ENCODE data around the gene ZBTB18. TPM values are rescaled to one million over a fixed set of nuclear protein-coding genes. Genes with fewer than 3 reads are reported as not detected.

ZBTB18 gene
- total RNA-seq, 2 experiments from 2014 or later, result 9.9 to 18.9 TPM

- no peaks in the 10 kb centered on the region for H3K36me3 ChIP-seq (ENCODE audit: insufficient read depth, low read length)
- DNase-seq (ENCODE audit: low spot score), result no peak
- H3K4me3 ChIP-seq (ENCODE audit: low read depth, low read length, poor library complexity, severe bottlenecking), result no peak overlapping the region
- ChIA-PET POLR2A (interaction anchor here (0.6 to 1.0 kb wide), 2 partner anchors 18 to 43 kb away, joined by 3 read pairs; no protein-coding TSS in a partner anchor), CTCF (ENCODE audit: unreplicated experiment) (no interaction called here)
- TF ChIP-seq CTCF (conservative IDR thresholded peaks at IDR 0.05; ENCODE audit: low read length), result no peak
- TF ChIP-seq EZH2phosphoT487 (IDR thresholded peaks at IDR 0.05; ENCODE audit: borderline replicate concordance, low read depth, low read length), result no peak
- no peaks in the 10 kb centered on the region for H3K4me1 ChIP-seq (ENCODE audit: insufficient read depth, low read length, poor library complexity, severe bottlenecking)
- no peaks in the 10 kb centered on the region for H3K9me3 ChIP-seq (ENCODE audit: low read length)
- H3K27ac ChIP-seq (ENCODE audit: low read depth, low read length, poor library complexity, severe bottlenecking), result no peak overlapping the region
- H3K79me2 ChIP-seq (ENCODE audit: insufficient read depth, low read depth, low read length), result no peaks in the 10 kb centered on the region
- H3K4me2 ChIP-seq (ENCODE audit: low read length), result no peak overlapping the region
- no peak overlapping the region for H2AFZ ChIP-seq (ENCODE audit: low read length)
- no TSS peak for BruUV-seq (replicated peaks)
- intact Hi-C loops (cut with micrococcal nuclease; ENCODE audit: unreplicated experiment), result no loop called here
- no peaks in the 10 kb centered on the region for H3K9me2 ChIP-seq (ENCODE audit: insufficient read depth, low read length)
- no peaks in the 10 kb centered on the region for H4K20me1 ChIP-seq (ENCODE audit: insufficient read depth, low read length)
Measured at GRCh38 chr1:244063498-244063897, 12.4 kb downstream of the ZBTB18 start.

- BruUV-seq (replicated peaks), result no TSS peak
- no peaks in the 10 kb centered on the region for H3K79me2 ChIP-seq (ENCODE audit: insufficient read depth, low read depth, low read length)
- ChIA-PET CTCF (ENCODE audit: unreplicated experiment) (no interaction called here), POLR2A (no interaction called here)
- H3K9me2 ChIP-seq (ENCODE audit: insufficient read depth, low read length), result no peaks in the 10 kb centered on the region
- no peaks in the 10 kb centered on the region for H4K20me1 ChIP-seq (ENCODE audit: insufficient read depth, low read length)
- H3K36me3 ChIP-seq (ENCODE audit: insufficient read depth, low read length), result no peaks in the 10 kb centered on the region
- DNase-seq (ENCODE audit: low spot score), result no peak
- no peak overlapping the region for H2AFZ ChIP-seq (ENCODE audit: low read length)
- no peak overlapping the region for H3K4me2 ChIP-seq (ENCODE audit: low read length)
- no peak overlapping the region for H3K27ac ChIP-seq (ENCODE audit: low read depth, low read length, poor library complexity, severe bottlenecking)
- no peaks in the 10 kb centered on the region for H3K4me1 ChIP-seq (ENCODE audit: insufficient read depth, low read length, poor library complexity, severe bottlenecking)
- no peaks in the 10 kb centered on the region for H3K9me3 ChIP-seq (ENCODE audit: low read length)
- H3K4me3 ChIP-seq (ENCODE audit: low read depth, low read length, poor library complexity, severe bottlenecking), result no peak overlapping the region
- no peak for TF ChIP-seq EZH2phosphoT487 (IDR thresholded peaks at IDR 0.05; ENCODE audit: borderline replicate concordance, low read depth, low read length)
- no peak for TF ChIP-seq CTCF (conservative IDR thresholded peaks at IDR 0.05; ENCODE audit: low read length)
- intact Hi-C loops (cut with micrococcal nuclease; ENCODE audit: unreplicated experiment), result no loop called here
Measured at GRCh38 chr1:244064621-244065020, 13.5 kb downstream of the ZBTB18 start.

DNA sequence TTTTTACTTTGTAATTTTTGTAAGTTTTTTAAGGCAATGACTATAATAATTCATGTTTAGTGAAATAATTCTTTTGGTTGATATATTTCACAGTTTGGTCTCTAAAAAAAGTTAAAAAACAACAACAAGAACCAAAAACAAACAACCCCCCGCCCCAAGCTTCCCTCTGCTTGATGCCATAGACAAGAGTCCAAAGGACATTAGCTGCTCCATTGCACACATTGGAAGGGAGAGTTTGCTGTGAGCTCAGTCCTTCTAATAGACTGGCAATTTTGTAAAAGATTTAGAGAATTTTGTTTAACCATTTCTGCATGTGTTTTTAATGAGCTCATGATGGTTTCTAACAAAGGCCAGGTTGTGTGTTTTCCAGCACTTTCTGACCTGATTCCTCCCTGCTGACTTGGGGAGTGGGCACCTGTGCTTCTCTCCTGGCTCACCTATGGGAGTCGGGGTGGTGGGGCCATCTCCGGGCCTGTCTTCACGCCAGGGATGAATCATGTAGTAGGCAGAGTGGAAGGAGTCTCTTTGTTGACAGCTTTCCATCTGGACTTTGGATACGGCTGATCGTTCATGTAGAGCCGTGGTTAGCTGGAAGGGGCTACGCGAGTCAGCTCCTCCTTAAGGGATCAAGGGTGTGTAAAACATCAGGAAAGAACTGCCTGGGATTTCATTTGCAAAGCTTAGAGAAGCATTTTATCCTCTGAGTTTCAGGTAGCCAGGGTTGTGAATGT, 14.1 kb downstream of the ZBTB18 start:
- Histone ChIP-seq H3K9me3 (ENCODE audit: low read length) (no peaks in the 10 kb centered on the region), H4K20me1 (ENCODE audit: insufficient read depth, low read length) (no peaks in the 10 kb centered on the region), H3K27ac (ENCODE audit: low read depth, low read length, poor library complexity, severe bottlenecking) (no peak overlapping the region), H3K36me3 (ENCODE audit: insufficient read depth, low read length) (no peaks in the 10 kb centered on the region), H3K79me2 (ENCODE audit: insufficient read depth, low read depth, low read length) (no peaks in the 10 kb centered on the region), H2AFZ (ENCODE audit: low read length) (no peak overlapping the region), H3K9me2 (ENCODE audit: insufficient read depth, low read length) (no peaks in the 10 kb centered on the region), H3K4me3 (ENCODE audit: low read depth, low read length, poor library complexity, severe bottlenecking) (no peak overlapping the region), H3K4me1 (ENCODE audit: insufficient read depth, low read length, poor library complexity, severe bottlenecking) (no peaks in the 10 kb centered on the region), H3K4me2 (ENCODE audit: low read length) (no peak overlapping the region)
- TF ChIP-seq EZH2phosphoT487 (IDR thresholded peaks at IDR 0.05; ENCODE audit: borderline replicate concordance, low read depth, low read length) (no peak), CTCF (conservative IDR thresholded peaks at IDR 0.05; ENCODE audit: low read length) (no peak)
- no TSS peak for BruUV-seq (replicated peaks)
- ChIA-PET POLR2A (interaction anchor here (0.5 to 1.2 kb wide), 5 partner anchors 10 to 280 kb away, joined by 3 to 4 read pairs (median 3); no protein-coding TSS in a partner anchor), CTCF (ENCODE audit: unreplicated experiment) (no interaction called here)
- intact Hi-C loops (cut with micrococcal nuclease; ENCODE audit: unreplicated experiment), result no loop called here
- no peak for DNase-seq (ENCODE audit: low spot score)
